Fibroblast of lung (primary cell): ENCODE data around the gene MAML3. TPM values are rescaled to one million over a fixed set of nuclear protein-coding genes. Genes with fewer than 3 reads are reported as not detected.
A peak's percentile ranks its signal among the peaks of the same experiment; 100 is the strongest.

Experiments
- DNase-seq, 2 donors: peaks; one replicate each; pipeline versions ENCODE4 v3.0.0 to v3.0.0-alpha.2; 2010; ENCODE audit warnings: low read depth in 2 of 2
- H2AFZ ChIP-seq: 2 replicates; pipeline ENCODE4 v1.5.1; 2012; ENCODE audit warnings: low read length, control low read depth, inconsistent platforms
- H3K27ac ChIP-seq: 2 replicates; pipeline ENCODE4 v1.5.1; 2011; ENCODE audit warnings: low read length, control low read depth; ENCODE audit not compliant: insufficient read depth
- H3K27me3 ChIP-seq: 2 replicates; pipeline ENCODE4 v1.5.1; 2011; ENCODE audit warnings: mild to moderate bottlenecking, low read length; ENCODE audit not compliant: control insufficient read depth, insufficient read depth
- H3K36me3 ChIP-seq: 2 replicates; pipeline ENCODE4 v1.5.1; 2011; ENCODE audit warnings: low read length; ENCODE audit not compliant: control insufficient read depth, insufficient read depth
- H3K4me1 ChIP-seq: 2 replicates; pipeline ENCODE4 v1.5.1; 2011; ENCODE audit warnings: low read length; ENCODE audit not compliant: control insufficient read depth, insufficient read depth; ENCODE audit errors: extremely low read depth
- H3K4me2 ChIP-seq: 2 replicates; pipeline ENCODE4 v1.5.1; 2011; ENCODE audit warnings: low read length, control low read depth; ENCODE audit not compliant: insufficient read depth; ENCODE audit errors: extremely low read depth
- H3K4me3 ChIP-seq, 4 experiments: fragments of 200-600 bp in 1 of 4; sonication (generic) in 1 of 4; replicated peaks in 1 of 4; 2 replicates each; pipeline ENCODE4 v1.5.1; 2011 to 2016; ENCODE audit warnings: low read length in 4 of 4, low read depth in 3 of 4, mild to moderate bottlenecking in 3 of 4, control low read depth in 2 of 4, inconsistent platforms in 1 of 4, mixed read lengths in 1 of 4; ENCODE audit not compliant: insufficient read depth in 1 of 4; ENCODE audit errors: control extremely low read depth in 1 of 4
- H3K79me2 ChIP-seq: 2 replicates; pipeline ENCODE4 v1.5.1; 2012; ENCODE audit warnings: mild to moderate bottlenecking, low read length, inconsistent platforms; ENCODE audit not compliant: control insufficient read depth, insufficient read depth
- H3K9ac ChIP-seq: 2 replicates; pipeline ENCODE4 v1.5.1; 2011; ENCODE audit warnings: mild to moderate bottlenecking, low read length, control low read depth; ENCODE audit not compliant: insufficient read depth
- H3K9me3 ChIP-seq: 2 replicates; pipeline ENCODE4 v1.5.1; 2012; ENCODE audit warnings: low read depth, low read length; ENCODE audit not compliant: control insufficient read depth, insufficient read depth
- H4K20me1 ChIP-seq: 2 replicates; pipeline ENCODE4 v1.5.1; 2011; ENCODE audit warnings: low read length; ENCODE audit not compliant: control insufficient read depth, insufficient read depth; ENCODE audit errors: extremely low read depth
- CTCF ChIP-seq, 2 donors: IDR thresholded peaks in 1 of 2; conservative IDR thresholded peaks in 1 of 2; 1 replicate in 1 of 2; 2 replicates in 1 of 2; pipeline ENCODE4 v1.5.1; 2011 to 2012; ENCODE audit warnings: low read length in 2 of 2, control low read depth in 1 of 2, inconsistent platforms in 1 of 2, low read depth in 1 of 2, mild to moderate bottlenecking in 1 of 2
- EZH2 ChIP-seq: IDR thresholded peaks from 2 replicates; pipeline ENCODE4 v1.5.1; 2012; ENCODE audit warnings: low read length, control low read depth, mild to moderate bottlenecking; ENCODE audit errors: missing control alignments
- polyA plus RNA-seq, 2 donors: library from polyadenylated mRNA; depleted of rRNA in 1 of 2; stranded (reverse) in 1 of 2; unstranded in 1 of 2; fragments of >200 nt; gene quantifications; 2 replicates each; pipeline ENCODE4 v1.2.1, GENCODE V29; 2011 to 2012; ENCODE audit warnings: missing spikeins in 1 of 2
- total RNA-seq: library from RNA; depleted of rRNA; stranded (reverse); fragments of >200 nt; gene quantifications from 2 replicates; pipeline ENCODE4 v1.2.1, GENCODE V29; 2014

MAML3 gene
- total and polyA plus RNA-seq, 2 donors (not counting 1 experiment from before 2014, with no cell fraction given) = 2.0 to 2.8 TPM

- no peak for TF ChIP-seq CTCF (conservative IDR thresholded peaks at IDR 0.05 in 1 of 2, IDR thresholded peaks at IDR 0.05 in 1 of 2; ENCODE audit: low read depth in 1 of 2, low read length in 2 of 2)
- no peak overlapping the region for H3K27ac ChIP-seq
- H3K9me3 ChIP-seq = no peaks in the 10 kb centered on the region
- peak in 1 of 2 donors; percentile 16 for DNase-seq
- no peaks in the 10 kb centered on the region for H3K27me3 ChIP-seq
- H3K4me1 ChIP-seq = no peaks in the 10 kb centered on the region
- no peaks in the 10 kb centered on the region for H3K36me3 ChIP-seq
- no peak overlapping the region for H3K4me2 ChIP-seq
- no peak overlapping the region for H2AFZ ChIP-seq
- H3K9ac ChIP-seq = no peak overlapping the region
- no peaks in the 10 kb centered on the region for H4K20me1 ChIP-seq
- no peak overlapping the region for H3K4me3 ChIP-seq
- no peaks in the 10 kb centered on the region for H3K79me2 ChIP-seq
Observed at GRCh38 chr4:139749338-139749737, 404.6 kb downstream of the MAML3 start.

GRCh38 chr4:139746431-139747171 is 407.4 kb downstream of the MAML3 start:
- H3K9me3 ChIP-seq = no peaks in the 10 kb centered on the region
- no peak for DNase-seq
- no peak overlapping the region for H3K9ac ChIP-seq
- H3K4me2 ChIP-seq = no peak overlapping the region
- H3K27me3 ChIP-seq = no peaks in the 10 kb centered on the region
- no peaks in the 10 kb centered on the region for H3K79me2 ChIP-seq
- no peak overlapping the region for H3K27ac ChIP-seq
- no peak for TF ChIP-seq CTCF (conservative IDR thresholded peaks at IDR 0.05 in 1 of 2, IDR thresholded peaks at IDR 0.05 in 1 of 2; ENCODE audit: low read depth in 1 of 2, low read length in 2 of 2)
- no peaks in the 10 kb centered on the region for H4K20me1 ChIP-seq
- H3K36me3 ChIP-seq = no peaks in the 10 kb centered on the region
- no peak overlapping the region for H3K4me3 ChIP-seq
- H3K4me1 ChIP-seq = no peaks in the 10 kb centered on the region
- no peak overlapping the region for H2AFZ ChIP-seq

GRCh38 chr4:139745111-139745639 is 408.8 kb downstream of the MAML3 start:
- H3K27ac ChIP-seq = no peak overlapping the region
- no peak overlapping the region for H2AFZ ChIP-seq
- H3K9me3 ChIP-seq = no peaks in the 10 kb centered on the region
- H3K27me3 ChIP-seq = no peaks in the 10 kb centered on the region
- TF ChIP-seq EZH2 (no peak), CTCF (conservative IDR thresholded peaks at IDR 0.05 in 1 of 2, IDR thresholded peaks at IDR 0.05 in 1 of 2; ENCODE audit: low read depth in 1 of 2, low read length in 2 of 2) (no peak)
- no peak for DNase-seq
- H3K4me3 ChIP-seq = no peak overlapping the region
- no peak overlapping the region for H3K4me2 ChIP-seq
- no peaks in the 10 kb centered on the region for H3K36me3 ChIP-seq
- H4K20me1 ChIP-seq = no peaks in the 10 kb centered on the region
- peaks cover 5% of the 10 kb centered on the region for H3K4me1 ChIP-seq
- no peaks in the 10 kb centered on the region for H3K79me2 ChIP-seq
- H3K9ac ChIP-seq = no peak overlapping the region
